Glutamatergic neuron (in vitro differentiated cells): Measurements from ENCODE around the gene DNAAF8. TPM values are rescaled to one million over a fixed set of nuclear protein-coding genes. Genes with fewer than 3 reads are reported as not detected.

Experiments
- DNase-seq: peaks from one replicate; pipeline ENCODE4 v3.0.0; 2022
- H3K27ac Mint-ChIP-seq: one replicate; pipeline ENCODE4 v1.8.0; 2020; ENCODE audit warnings: mild to moderate bottlenecking, mixed read lengths, inconsistent platforms; ENCODE audit not compliant: unreplicated experiment
- H3K27me3 Mint-ChIP-seq: one replicate; pipeline ENCODE4 v1.8.0; 2020; ENCODE audit warnings: mild to moderate bottlenecking, moderate library complexity, mixed read lengths, inconsistent platforms; ENCODE audit not compliant: unreplicated experiment
- H3K36me3 Mint-ChIP-seq: one replicate; pipeline ENCODE4 v1.8.0; 2020; ENCODE audit warnings: mild to moderate bottlenecking, mixed read lengths, inconsistent platforms; ENCODE audit not compliant: unreplicated experiment
- H3K4me1 Mint-ChIP-seq: one replicate; pipeline ENCODE4 v1.8.0; 2020; ENCODE audit warnings: mild to moderate bottlenecking, low read depth, mixed read lengths, inconsistent platforms; ENCODE audit not compliant: unreplicated experiment
- H3K4me3 Mint-ChIP-seq: one replicate; pipeline ENCODE4 v1.8.0; 2020; ENCODE audit warnings: mild to moderate bottlenecking, mixed read lengths, inconsistent platforms; ENCODE audit not compliant: unreplicated experiment
- H3K9me3 Mint-ChIP-seq: one replicate; pipeline ENCODE4 v1.8.0; 2020; ENCODE audit warnings: mild to moderate bottlenecking, moderate library complexity, mixed read lengths, inconsistent platforms; ENCODE audit not compliant: unreplicated experiment
- CTCF ChIP-seq: fragments of 200-600 bp; sonication (generic); IDR thresholded peaks from one replicate; pipeline ENCODE4 v1.5.0; 2021; ENCODE audit not compliant: partially characterized antibody, unreplicated experiment
- total RNA-seq: library from RNA; stranded (reverse); fragmentation: NEBNext Ultra II Directional; extraction: Animal tissue kit (Norgen Biotek cat#: 25700); gene quantifications from one replicate; pipeline ENCODE4 v1.2.1, GENCODE V29; 2021; ENCODE audit not compliant: unreplicated experiment

Gene DNAAF8
- total RNA-seq, 1 donor from 2014 or later: 0.59 TPM

GRCh38 chr16:4709481-4709880, 24.9 kb upstream of the DNAAF8 start:
- DNase-seq: no peak
- Mint-ChIP-seq H3K27me3 (peaks cover 11% of the 10 kb centered on the region), H3K27ac (no peak overlapping the region), H3K4me1 (peaks cover 13% of the 10 kb centered on the region), H3K4me3 (no peak overlapping the region), H3K36me3 (no peaks in the 10 kb centered on the region), H3K9me3 (peaks cover 8% of the 10 kb centered on the region)
- TF ChIP-seq CTCF: no peak

- H3K27me3 Mint-ChIP-seq: no peaks in the 10 kb centered on the region
- no peak for TF ChIP-seq CTCF
- H3K4me3 Mint-ChIP-seq: no peak overlapping the region
- no peak for DNase-seq
- no peak overlapping the region for H3K27ac Mint-ChIP-seq
- H3K9me3 Mint-ChIP-seq: no peaks in the 10 kb centered on the region
- peaks cover 1% of the 10 kb centered on the region for H3K4me1 Mint-ChIP-seq
- H3K36me3 Mint-ChIP-seq: no peaks in the 10 kb centered on the region
These were observed 20.5 kb upstream of the DNAAF8 start for GRCh38 chr16:4713663-4714501.

DNA sequence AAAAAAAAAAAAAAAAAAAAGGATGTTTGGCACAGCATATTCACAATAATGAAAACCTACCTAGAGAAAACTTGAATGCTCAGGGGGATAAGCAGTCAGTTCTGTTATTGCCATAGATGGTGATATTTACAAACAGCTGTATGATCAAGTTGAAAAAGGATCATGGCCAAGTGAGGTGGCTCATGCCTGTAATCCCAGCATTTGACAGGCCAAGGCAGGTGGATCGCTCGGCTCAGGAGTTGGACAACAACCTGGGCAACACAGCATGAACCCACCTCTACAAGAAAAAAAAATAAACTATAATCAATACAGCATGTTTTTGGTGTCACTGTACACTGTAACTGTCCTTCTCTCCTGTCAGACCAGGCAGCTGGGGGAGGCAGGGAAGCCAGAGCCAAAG, 19.3 kb upstream of the DNAAF8 start:
- TF ChIP-seq CTCF: no peak
- Mint-ChIP-seq H3K4me3 (no peak overlapping the region), H3K27ac (no peak overlapping the region), H3K27me3 (no peaks in the 10 kb centered on the region), H3K9me3 (no peaks in the 10 kb centered on the region), H3K4me1 (peaks cover 1% of the 10 kb centered on the region), H3K36me3 (no peaks in the 10 kb centered on the region)
- DNase-seq: no peak

DNA sequence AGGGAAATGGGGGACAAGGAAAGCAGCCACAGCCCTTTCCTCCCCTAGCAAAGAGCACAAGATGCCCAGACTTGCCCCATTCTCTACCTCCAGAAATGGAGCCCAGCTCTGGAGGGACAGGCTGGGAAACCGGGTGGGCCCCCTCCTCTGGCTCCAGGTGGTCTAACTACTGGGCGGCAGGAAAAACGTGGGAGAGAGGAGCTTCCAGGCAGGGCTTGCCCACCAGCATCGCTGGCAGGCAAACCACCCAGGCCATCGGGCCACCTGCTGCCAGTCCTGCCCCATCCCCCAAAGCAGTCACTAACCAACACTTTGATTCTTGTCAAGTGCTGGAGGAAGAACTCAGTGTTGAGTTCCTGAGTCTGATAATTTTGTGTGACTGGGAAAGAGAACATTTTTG, 15.9 kb upstream of the DNAAF8 start:
- H3K27ac Mint-ChIP-seq: no peak overlapping the region
- no peak for DNase-seq
- no peaks in the 10 kb centered on the region for H3K9me3 Mint-ChIP-seq
- H3K4me1 Mint-ChIP-seq: peaks cover 1% of the 10 kb centered on the region
- no peak overlapping the region for H3K4me3 Mint-ChIP-seq
- H3K27me3 Mint-ChIP-seq: no peaks in the 10 kb centered on the region
- no peaks in the 10 kb centered on the region for H3K36me3 Mint-ChIP-seq
- TF ChIP-seq CTCF: no peak

GRCh38 chr16:4723071-4723767, 11.1 kb upstream of the DNAAF8 start:
- Mint-ChIP-seq H3K4me3 (no peak overlapping the region), H3K27me3 (no peaks in the 10 kb centered on the region), H3K27ac (no peak overlapping the region), H3K4me1 (peaks cover 9% of the 10 kb centered on the region), H3K36me3 (no peaks in the 10 kb centered on the region), H3K9me3 (no peaks in the 10 kb centered on the region)
- no peak for TF ChIP-seq CTCF
- DNase-seq: no peak
